ENCODE measurements around the gene CREB3L2. TPM values are rescaled to one million over a fixed set of nuclear protein-coding genes. Genes with fewer than 3 reads are reported as not detected.
"Not testable (repeated sequence)": the region's sequence is repeated elsewhere in the genome, so short reads cannot be mapped to it uniquely, and the experiment has no call there.

CREB3L2 gene
- total RNA-seq, 1 donor from 2014 or later: 28.2 TPM

DNA sequence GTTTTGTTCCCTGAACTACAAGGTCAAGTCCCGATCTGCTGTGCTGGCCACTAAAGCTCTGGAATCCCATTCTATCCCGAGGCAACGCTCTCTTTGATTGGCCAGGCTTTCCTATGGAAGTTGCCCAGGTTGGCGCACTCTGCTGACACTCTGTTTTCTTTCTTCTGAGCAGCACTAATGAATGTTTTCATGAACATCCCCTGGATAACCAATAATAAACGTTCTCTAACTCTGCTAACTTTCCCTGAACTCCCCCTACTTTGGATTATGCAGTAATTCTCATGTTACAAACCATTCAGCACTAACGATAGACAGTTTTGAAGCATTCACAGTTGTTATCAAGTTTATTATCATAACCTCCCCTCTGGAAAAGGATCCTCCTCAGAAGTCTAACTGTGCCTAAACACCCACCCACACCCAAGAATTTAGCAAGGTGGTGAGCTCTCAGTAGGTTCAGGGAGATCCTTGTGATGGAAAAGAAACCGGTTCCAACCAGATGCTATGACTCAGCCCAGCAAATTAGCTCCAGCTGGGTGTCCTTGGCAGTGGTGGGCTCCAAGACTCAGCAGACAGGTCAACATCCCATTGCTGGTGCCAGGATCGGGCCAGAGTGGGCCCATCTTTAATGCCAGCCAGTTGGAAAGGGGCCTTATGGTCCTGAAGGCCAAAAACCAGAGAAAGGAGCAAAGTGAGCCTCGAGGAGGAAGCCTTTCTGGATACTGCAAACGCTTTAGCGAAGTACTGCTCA is 68.4 kb downstream of the CREB3L2 start:
- no peak for DNase-seq (ENCODE audit: low read depth)
- H3K27me3 ChIP-seq (ENCODE audit: control insufficient read depth, insufficient read depth, low read length): no peaks in the 10 kb centered on the region
- H3K4me3 ChIP-seq (ENCODE audit: low read depth, low read length): no peak overlapping the region
- H3K36me3 ChIP-seq (ENCODE audit: control insufficient read depth, insufficient read depth, low read length): no peaks in the 10 kb centered on the region
- TF ChIP-seq CTCF (IDR thresholded peaks at IDR 0.05; ENCODE audit: insufficient read depth, low read length, poor library complexity, severe bottlenecking): no peak

DNA sequence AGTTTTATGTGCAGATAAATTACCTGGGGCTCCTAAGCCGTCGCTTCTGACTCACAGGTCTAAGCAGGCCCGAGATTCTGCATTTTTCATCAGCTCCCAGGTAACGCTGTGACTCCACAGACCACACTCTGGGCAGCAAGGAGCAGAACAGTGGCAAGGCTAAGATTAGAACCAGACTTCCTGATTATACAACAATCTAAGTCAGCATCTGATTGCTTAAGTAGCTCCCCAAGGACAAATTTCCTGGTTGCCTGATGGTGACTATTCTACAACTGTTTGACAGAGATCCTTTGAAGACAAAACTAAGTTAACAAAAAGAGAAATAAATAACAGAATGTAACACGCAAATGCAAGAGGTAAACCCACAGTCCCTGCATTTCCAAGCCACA is 69.0 kb downstream of the CREB3L2 start:
- Histone ChIP-seq H3K36me3 (ENCODE audit: control insufficient read depth, insufficient read depth, low read length) (no peaks in the 10 kb centered on the region), H3K27me3 (ENCODE audit: control insufficient read depth, insufficient read depth, low read length) (no peaks in the 10 kb centered on the region), H3K4me3 (ENCODE audit: low read depth, low read length) (no peak overlapping the region)
- TF ChIP-seq CTCF (IDR thresholded peaks at IDR 0.05; ENCODE audit: insufficient read depth, low read length, poor library complexity, severe bottlenecking): no peak
- no peak for DNase-seq (ENCODE audit: low read depth)

GRCh38 chr7:137931823-137932222 is 70.1 kb downstream of the CREB3L2 start:
- DNase-seq (ENCODE audit: low read depth): no peak
- no peak for TF ChIP-seq CTCF (IDR thresholded peaks at IDR 0.05; ENCODE audit: insufficient read depth, low read length, poor library complexity, severe bottlenecking)
- H3K4me3 ChIP-seq (ENCODE audit: low read depth, low read length): no peak overlapping the region
- H3K36me3 ChIP-seq (ENCODE audit: control insufficient read depth, insufficient read depth, low read length): peaks cover 1% of the 10 kb centered on the region
- H3K27me3 ChIP-seq (ENCODE audit: control insufficient read depth, insufficient read depth, low read length): no peaks in the 10 kb centered on the region

DNA sequence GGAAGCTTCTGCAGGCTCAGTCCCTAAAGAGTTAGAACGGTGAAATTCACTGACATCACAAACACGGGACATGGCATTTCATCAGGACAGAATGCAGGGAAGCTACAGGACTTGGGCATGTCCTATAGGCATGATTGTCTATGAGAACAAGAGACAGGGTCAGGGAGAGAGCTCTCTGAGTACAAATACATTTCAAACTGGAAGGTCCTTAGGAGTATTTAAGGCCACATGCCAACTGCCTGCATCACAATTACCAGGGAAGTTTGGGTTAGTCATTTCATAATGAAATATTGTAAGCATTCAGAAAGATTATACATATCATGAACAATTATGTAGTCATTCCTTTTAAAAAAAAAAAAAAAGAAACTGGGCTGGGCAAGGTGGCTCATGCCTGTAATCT is 71.3 kb downstream of the CREB3L2 start:
- no peak overlapping the region for H3K4me3 ChIP-seq (ENCODE audit: low read depth, low read length)
- no peaks in the 10 kb centered on the region for H3K27me3 ChIP-seq (ENCODE audit: control insufficient read depth, insufficient read depth, low read length)
- peaks cover 1% of the 10 kb centered on the region for H3K36me3 ChIP-seq (ENCODE audit: control insufficient read depth, insufficient read depth, low read length)
- DNase-seq (ENCODE audit: low read depth): no peak
- no peak for TF ChIP-seq CTCF (IDR thresholded peaks at IDR 0.05; ENCODE audit: insufficient read depth, low read length, poor library complexity, severe bottlenecking)

- TF ChIP-seq CTCF (IDR thresholded peaks at IDR 0.05; ENCODE audit: insufficient read depth, low read length, poor library complexity, severe bottlenecking): no peak
- Histone ChIP-seq H3K27me3 (ENCODE audit: control insufficient read depth, insufficient read depth, low read length) (no peaks in the 10 kb centered on the region), H3K4me3 (ENCODE audit: low read depth, low read length) (no peak overlapping the region), H3K36me3 (ENCODE audit: control insufficient read depth, insufficient read depth, low read length) (peaks cover 1% of the 10 kb centered on the region)
- DNase-seq (ENCODE audit: low read depth): no peak
These were observed 73.3 kb downstream of the CREB3L2 start for GRCh38 chr7:137928626-137929025.

DNA sequence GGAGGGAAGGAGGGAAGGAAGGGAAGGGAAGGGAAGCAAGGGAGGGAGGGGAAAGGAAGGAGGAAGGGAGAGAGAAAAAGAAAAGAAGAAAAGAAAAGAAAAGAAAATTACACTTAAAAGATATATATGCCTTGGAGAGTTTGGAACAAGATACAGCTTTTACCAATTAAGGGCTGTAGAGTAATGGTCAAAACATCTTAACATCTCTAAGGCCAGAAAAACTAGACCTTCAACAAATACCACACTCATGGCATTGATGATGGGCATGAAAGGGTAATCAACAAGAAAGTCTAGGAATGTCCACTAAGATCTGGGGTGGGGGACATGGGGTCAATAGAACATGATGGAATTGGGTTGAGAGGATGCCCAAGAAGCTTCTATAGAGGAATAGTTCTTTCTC is 74.5 kb downstream of the CREB3L2 start:
- no peak for DNase-seq (ENCODE audit: low read depth)
- no peak for TF ChIP-seq CTCF (IDR thresholded peaks at IDR 0.05; ENCODE audit: insufficient read depth, low read length, poor library complexity, severe bottlenecking)
- H3K27me3 ChIP-seq (ENCODE audit: control insufficient read depth, insufficient read depth, low read length): no peaks in the 10 kb centered on the region
- peaks cover 1% of the 10 kb centered on the region for H3K36me3 ChIP-seq (ENCODE audit: control insufficient read depth, insufficient read depth, low read length)
- H3K4me3 ChIP-seq (ENCODE audit: low read depth, low read length): no peak overlapping the region

GRCh38 chr7:137926206-137926605 is 75.7 kb downstream of the CREB3L2 start:
- H3K36me3 ChIP-seq (ENCODE audit: control insufficient read depth, insufficient read depth, low read length); H3K27me3 ChIP-seq (ENCODE audit: control insufficient read depth, insufficient read depth, low read length); H3K4me3 ChIP-seq (ENCODE audit: low read depth, low read length); DNase-seq (ENCODE audit: low read depth): not testable (repeated sequence)
